Mononuclear cell (primary cell): ENCODE data around the gene SPI1. TPM values are rescaled to one million over a fixed set of nuclear protein-coding genes. Genes with fewer than 3 reads are reported as not detected.

Source experiments
- H3K27me3 ChIP-seq: 2 replicates; pipeline ENCODE4 v1.6.0; 2011; ENCODE audit warnings: low read length, control low read depth; ENCODE audit not compliant: insufficient read depth
- H3K4me1 ChIP-seq: 2 replicates; pipeline ENCODE4 v1.5.1; 2011; ENCODE audit warnings: mild to moderate bottlenecking, low read length, control low read depth; ENCODE audit not compliant: insufficient read depth
- H3K4me3 ChIP-seq: 2 replicates; pipeline ENCODE4 v1.5.1; 2011; ENCODE audit warnings: mild to moderate bottlenecking, low read length, moderate library complexity
- H3K9me3 ChIP-seq: 2 replicates; pipeline ENCODE4 v1.5.1; 2011; ENCODE audit warnings: low read depth, mild to moderate bottlenecking, control low read depth, low read length
- total RNA-seq: library from RNA; depleted of rRNA; stranded (reverse); fragments of >200 nt; gene quantifications from one replicate; pipeline ENCODE4 v1.2.3, GENCODE V29; 2012

SPI1 gene
- total RNA-seq, 1 donor, result 202 TPM

- H3K4me1 ChIP-seq, result peaks cover 84% of the 10 kb centered on the region
- no peaks in the 10 kb centered on the region for H3K9me3 ChIP-seq
- H3K4me3 ChIP-seq, result peak overlapping the region; percentile 41
- H3K27me3 ChIP-seq, result no peaks in the 10 kb centered on the region
Observed at GRCh38 chr11:47394322-47395222, 16.2 kb upstream of the SPI1 start.

- H3K4me3 ChIP-seq, result peak overlapping the region; percentile 41
- no peaks in the 10 kb centered on the region for H3K27me3 ChIP-seq
- no peaks in the 10 kb centered on the region for H3K9me3 ChIP-seq
- H3K4me1 ChIP-seq, result peaks cover 84% of the 10 kb centered on the region
Observed at GRCh38 chr11:47394050-47394321, 15.6 kb upstream of the SPI1 start.

GRCh38 chr11:47393163-47394049 lies 15.1 kb upstream of the SPI1 start:
- peaks cover 84% of the 10 kb centered on the region for H3K4me1 ChIP-seq
- H3K4me3 ChIP-seq, result peak overlapping the region; percentile 41
- no peaks in the 10 kb centered on the region for H3K9me3 ChIP-seq
- H3K27me3 ChIP-seq, result no peaks in the 10 kb centered on the region

GRCh38 chr11:47392546-47393162 lies 14.3 kb upstream of the SPI1 start:
- no peak overlapping the region for H3K4me3 ChIP-seq
- peaks cover 87% of the 10 kb centered on the region for H3K4me1 ChIP-seq
- no peaks in the 10 kb centered on the region for H3K27me3 ChIP-seq
- no peaks in the 10 kb centered on the region for H3K9me3 ChIP-seq

- no peaks in the 10 kb centered on the region for H3K27me3 ChIP-seq
- no peak overlapping the region for H3K4me3 ChIP-seq
- H3K9me3 ChIP-seq, result no peaks in the 10 kb centered on the region
- H3K4me1 ChIP-seq, result peaks cover 95% of the 10 kb centered on the region
Observed at GRCh38 chr11:47391711-47392432, 13.5 kb upstream of the SPI1 start.

GRCh38 chr11:47391077-47391583 lies 12.8 kb upstream of the SPI1 start:
- Histone ChIP-seq H3K4me1 (peaks cover 96% of the 10 kb centered on the region), H3K4me3 (no peak overlapping the region), H3K27me3 (no peaks in the 10 kb centered on the region), H3K9me3 (no peaks in the 10 kb centered on the region)

GRCh38 chr11:47390422-47390760 lies 12.0 kb upstream of the SPI1 start:
- Histone ChIP-seq H3K4me3 (no peak overlapping the region), H3K9me3 (no peaks in the 10 kb centered on the region), H3K27me3 (no peaks in the 10 kb centered on the region), H3K4me1 (peaks cover 92% of the 10 kb centered on the region)

- H3K4me1 ChIP-seq, result peaks cover 86% of the 10 kb centered on the region
- no peaks in the 10 kb centered on the region for H3K27me3 ChIP-seq
- no peaks in the 10 kb centered on the region for H3K9me3 ChIP-seq
- peak overlapping the region; percentile 13 for H3K4me3 ChIP-seq
Observed at GRCh38 chr11:47389577-47390421, 11.5 kb upstream of the SPI1 start.

GRCh38 chr11:47388697-47389576 lies 10.6 kb upstream of the SPI1 start:
- H3K27me3 ChIP-seq, result no peaks in the 10 kb centered on the region
- no peaks in the 10 kb centered on the region for H3K9me3 ChIP-seq
- peak overlapping the region; percentile 13 for H3K4me3 ChIP-seq
- H3K4me1 ChIP-seq, result peaks cover 78% of the 10 kb centered on the region

- Histone ChIP-seq H3K4me1 (peaks cover 77% of the 10 kb centered on the region), H3K4me3 (no peak overlapping the region), H3K9me3 (no peaks in the 10 kb centered on the region), H3K27me3 (no peaks in the 10 kb centered on the region)
Observed at GRCh38 chr11:47387944-47388696, 9.8 kb upstream of the SPI1 start.

- no peaks in the 10 kb centered on the region for H3K9me3 ChIP-seq
- peaks cover 53% of the 10 kb centered on the region for H3K4me1 ChIP-seq
- H3K27me3 ChIP-seq, result no peaks in the 10 kb centered on the region
- no peak overlapping the region for H3K4me3 ChIP-seq
Observed at GRCh38 chr11:47384498-47384897, 6.2 kb upstream of the SPI1 start.

- Histone ChIP-seq H3K4me3 (no peak overlapping the region), H3K27me3 (no peaks in the 10 kb centered on the region), H3K9me3 (no peaks in the 10 kb centered on the region), H3K4me1 (peaks cover 49% of the 10 kb centered on the region)
Observed at GRCh38 chr11:47383071-47383470, 4.7 kb upstream of the SPI1 start.

- H3K27me3 ChIP-seq, result no peaks in the 10 kb centered on the region
- peaks cover 40% of the 10 kb centered on the region for H3K4me1 ChIP-seq
- H3K9me3 ChIP-seq, result no peaks in the 10 kb centered on the region
- H3K4me3 ChIP-seq, result no peak overlapping the region
Observed at GRCh38 chr11:47380078-47380477, 1.7 kb upstream of the SPI1 start.
